ENCODE results near the gene PTGFRN.

DNA sequence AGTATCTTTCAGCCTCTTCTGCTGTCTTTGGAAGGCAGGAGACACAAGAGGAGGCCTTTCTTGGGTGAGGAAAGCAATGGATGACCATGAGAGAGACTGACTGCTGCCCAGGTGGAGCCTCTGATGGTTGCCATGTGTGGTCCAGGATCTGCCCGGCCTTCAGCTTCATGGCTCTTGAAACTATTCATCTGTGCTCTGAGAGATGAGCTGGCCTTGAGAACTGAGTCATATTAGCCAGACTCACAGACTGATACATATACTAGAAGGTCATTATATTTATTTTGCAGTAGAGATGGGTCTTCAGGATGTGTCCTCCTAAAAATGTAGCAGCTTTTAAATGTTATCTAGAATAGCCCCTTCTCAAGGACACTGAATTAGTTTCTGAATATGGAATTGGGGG, 33.7 kb downstream of the PTGFRN start:
- TF ChIP-seq TCF4 (CRISPR knock-in tag; IDR thresholded peaks at IDR 0.05; ENCODE audit: borderline replicate concordance) (no peak), PPARA (CRISPR knock-in tag; IDR thresholded peaks at IDR 0.05; ENCODE audit: borderline replicate concordance) (no peak), ZNF8 (CRISPR knock-in tag; IDR thresholded peaks at IDR 0.05) (no peak), RARB (CRISPR knock-in tag; IDR thresholded peaks at IDR 0.05) (no peak), ARNTL (CRISPR knock-in tag; IDR thresholded peaks at IDR 0.05; ENCODE audit: borderline replicate concordance, low read depth) (no peak), ZC3H10 (CRISPR knock-in tag; IDR thresholded peaks at IDR 0.05) (no peak), ZNF565 (CRISPR knock-in tag; conservative IDR thresholded peaks at IDR 0.05; ENCODE audit: low read depth) (no peak), ESRRG (CRISPR knock-in tag; IDR thresholded peaks at IDR 0.05) (no peak), ZFP30 (CRISPR knock-in tag; IDR thresholded peaks at IDR 0.05) (no peak), ZFP3 (CRISPR knock-in tag; IDR thresholded peaks at IDR 0.05) (no peak), SNAI2 (CRISPR knock-in tag; IDR thresholded peaks at IDR 0.05) (no peak)
- TF ChIP-seq, protein P1, sequence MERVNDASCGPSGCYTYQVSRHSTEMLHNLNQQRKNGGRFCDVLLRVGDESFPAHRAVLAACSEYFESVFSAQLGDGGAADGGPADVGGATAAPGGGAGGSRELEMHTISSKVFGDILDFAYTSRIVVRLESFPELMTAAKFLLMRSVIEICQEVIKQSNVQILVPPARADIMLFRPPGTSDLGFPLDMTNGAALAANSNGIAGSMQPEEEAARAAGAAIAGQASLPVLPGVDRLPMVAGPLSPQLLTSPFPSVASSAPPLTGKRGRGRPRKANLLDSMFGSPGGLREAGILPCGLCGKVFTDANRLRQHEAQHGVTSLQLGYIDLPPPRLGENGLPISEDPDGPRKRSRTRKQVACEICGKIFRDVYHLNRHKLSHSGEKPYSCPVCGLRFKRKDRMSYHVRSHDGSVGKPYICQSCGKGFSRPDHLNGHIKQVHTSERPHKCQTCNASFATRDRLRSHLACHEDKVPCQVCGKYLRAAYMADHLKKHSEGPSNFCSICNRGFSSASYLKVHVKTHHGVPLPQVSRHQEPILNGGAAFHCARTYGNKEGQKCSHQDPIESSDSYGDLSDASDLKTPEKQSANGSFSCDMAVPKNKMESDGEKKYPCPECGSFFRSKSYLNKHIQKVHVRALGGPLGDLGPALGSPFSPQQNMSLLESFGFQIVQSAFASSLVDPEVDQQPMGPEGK (CRISPR knock-in tag; IDR thresholded peaks at IDR 0.05; ENCODE audit: borderline replicate concordance): no peak
- TF ChIP-seq, protein P2, sequence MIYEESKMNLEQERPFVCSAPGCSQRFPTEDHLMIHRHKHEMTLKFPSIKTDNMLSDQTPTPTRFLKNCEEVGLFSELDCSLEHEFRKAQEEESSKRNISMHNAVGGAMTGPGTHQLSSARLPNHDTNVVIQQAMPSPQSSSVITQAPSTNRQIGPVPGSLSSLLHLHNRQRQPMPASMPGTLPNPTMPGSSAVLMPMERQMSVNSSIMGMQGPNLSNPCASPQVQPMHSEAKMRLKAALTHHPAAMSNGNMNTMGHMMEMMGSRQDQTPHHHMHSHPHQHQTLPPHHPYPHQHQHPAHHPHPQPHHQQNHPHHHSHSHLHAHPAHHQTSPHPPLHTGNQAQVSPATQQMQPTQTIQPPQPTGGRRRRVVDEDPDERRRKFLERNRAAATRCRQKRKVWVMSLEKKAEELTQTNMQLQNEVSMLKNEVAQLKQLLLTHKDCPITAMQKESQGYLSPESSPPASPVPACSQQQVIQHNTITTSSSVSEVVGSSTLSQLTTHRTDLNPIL (CRISPR knock-in tag; IDR thresholded peaks at IDR 0.05; ENCODE audit: low read depth): no peak
